ENCODE results near the gene PRMT2. TPM values are rescaled to one million over a fixed set of nuclear protein-coding genes. Genes with fewer than 3 reads are reported as not detected.

PRMT2 gene
- total RNA-seq, 2 experiments from 2014 or later, result 60.9 to 74.1 TPM

GRCh38 chr21:46604975-46605766 lies 30.3 kb upstream of the PRMT2 start, which contains the start of gene S100B:
TSS of gene S100B (minus strand) at chr21:46605082. CDS start at chr21:46602415, 2,667 bp downstream.
- no peak within 1 kb of the TSS for H3K4me3 Mint-ChIP-seq
- intact Hi-C loops (cut with DNase I, micrococcal nuclease), result no loop called here
- no peaks in the 10 kb centered on the region for H3K27me3 Mint-ChIP-seq
- peak; percentile 18 for ATAC-seq
- CTCF ChIA-PET, result interaction anchor here (0.6 kb wide), 1 partner anchor 85 kb away, joined by 4 read pairs; no protein-coding TSS in a partner anchor
- DNase-seq, result no peak
- POLR2A ChIA-PET, result interaction anchor here (0.5 kb wide), 1 partner anchor 304 kb away, joined by 4 read pairs; no protein-coding TSS in a partner anchor
- no peaks in the 10 kb centered on the region for H3K9me3 Mint-ChIP-seq (ENCODE audit: low read depth)
- peak within 1 kb of the TSS; percentile 64 for H3K27ac Mint-ChIP-seq
- peaks cover 31% of the 10 kb centered on the region for H3K4me1 Mint-ChIP-seq
- no peaks in the 10 kb centered on the region for H3K36me3 Mint-ChIP-seq (ENCODE audit: low read depth)

- CTCF ChIA-PET, result interaction anchor here (0.6 to 1.4 kb wide), 2 partner anchors 9 to 86 kb away, joined by 4 read pairs; no protein-coding TSS in a partner anchor
- Mint-ChIP-seq H3K4me1 (peaks cover 31% of the 10 kb centered on the region), H3K27me3 (no peaks in the 10 kb centered on the region), H3K4me3 (no peak overlapping the region), H3K27ac (peak overlapping the region; percentile 64), H3K9me3 (ENCODE audit: low read depth) (peaks cover 1% of the 10 kb centered on the region), H3K36me3 (ENCODE audit: low read depth) (no peaks in the 10 kb centered on the region)
- POLR2A ChIA-PET, result interaction anchor here (0.5 kb wide), 1 partner anchor 305 kb away, joined by 4 read pairs; no protein-coding TSS in a partner anchor
- intact Hi-C loops (cut with DNase I, micrococcal nuclease), result no loop called here
- DNase-seq (peak; percentile 55), ATAC-seq (peak; percentile 93)
Observed at GRCh38 chr21:46605767-46606426, 29.6 kb upstream of the PRMT2 start.

GRCh38 chr21:46606427-46606813 lies 29.1 kb upstream of the PRMT2 start:
- intact Hi-C loops (cut with DNase I, micrococcal nuclease), result no loop called here
- Mint-ChIP-seq H3K4me1 (peaks cover 31% of the 10 kb centered on the region), H3K27me3 (no peaks in the 10 kb centered on the region), H3K9me3 (ENCODE audit: low read depth) (peaks cover 2% of the 10 kb centered on the region), H3K27ac (no peak overlapping the region), H3K36me3 (ENCODE audit: low read depth) (no peaks in the 10 kb centered on the region), H3K4me3 (no peak overlapping the region)
- DNase-seq (no peak), ATAC-seq (peak; percentile 30)
- POLR2A ChIA-PET, result no interaction called here
- CTCF ChIA-PET, result interaction anchor here (1.4 kb wide), 1 partner anchor 9 kb away, joined by 4 read pairs; no protein-coding TSS in a partner anchor

- Mint-ChIP-seq H3K4me1 (peaks cover 31% of the 10 kb centered on the region), H3K36me3 (ENCODE audit: low read depth) (no peaks in the 10 kb centered on the region), H3K27ac (no peak overlapping the region), H3K27me3 (no peaks in the 10 kb centered on the region), H3K9me3 (ENCODE audit: low read depth) (peaks cover 2% of the 10 kb centered on the region), H3K4me3 (no peak overlapping the region)
- CTCF ChIA-PET, result interaction anchor here (1.0 to 1.3 kb wide), 3 partner anchors 10 to 14 kb away, joined by 3 to 6 read pairs (median 3); no protein-coding TSS in a partner anchor
- intact Hi-C loops (cut with DNase I, micrococcal nuclease), result no loop called here
- POLR2A ChIA-PET, result no interaction called here
- DNase-seq, result no peak
- no peak for ATAC-seq
Observed at GRCh38 chr21:46607636-46608035, 27.8 kb upstream of the PRMT2 start.

GRCh38 chr21:46608672-46609111 lies 26.8 kb upstream of the PRMT2 start:
- Mint-ChIP-seq H3K4me3 (no peak overlapping the region), H3K4me1 (peaks cover 31% of the 10 kb centered on the region), H3K27me3 (no peaks in the 10 kb centered on the region), H3K9me3 (ENCODE audit: low read depth) (peaks cover 2% of the 10 kb centered on the region), H3K27ac (no peak overlapping the region), H3K36me3 (ENCODE audit: low read depth) (no peaks in the 10 kb centered on the region)
- ATAC-seq (no peak), DNase-seq (no peak)
- CTCF ChIA-PET, result interaction anchor here (1.0 to 1.3 kb wide), 2 partner anchors 13 to 14 kb away, joined by 3 to 6 read pairs; no protein-coding TSS in a partner anchor
- intact Hi-C loops (cut with DNase I, micrococcal nuclease), result no loop called here
- POLR2A ChIA-PET, result no interaction called here

DNA sequence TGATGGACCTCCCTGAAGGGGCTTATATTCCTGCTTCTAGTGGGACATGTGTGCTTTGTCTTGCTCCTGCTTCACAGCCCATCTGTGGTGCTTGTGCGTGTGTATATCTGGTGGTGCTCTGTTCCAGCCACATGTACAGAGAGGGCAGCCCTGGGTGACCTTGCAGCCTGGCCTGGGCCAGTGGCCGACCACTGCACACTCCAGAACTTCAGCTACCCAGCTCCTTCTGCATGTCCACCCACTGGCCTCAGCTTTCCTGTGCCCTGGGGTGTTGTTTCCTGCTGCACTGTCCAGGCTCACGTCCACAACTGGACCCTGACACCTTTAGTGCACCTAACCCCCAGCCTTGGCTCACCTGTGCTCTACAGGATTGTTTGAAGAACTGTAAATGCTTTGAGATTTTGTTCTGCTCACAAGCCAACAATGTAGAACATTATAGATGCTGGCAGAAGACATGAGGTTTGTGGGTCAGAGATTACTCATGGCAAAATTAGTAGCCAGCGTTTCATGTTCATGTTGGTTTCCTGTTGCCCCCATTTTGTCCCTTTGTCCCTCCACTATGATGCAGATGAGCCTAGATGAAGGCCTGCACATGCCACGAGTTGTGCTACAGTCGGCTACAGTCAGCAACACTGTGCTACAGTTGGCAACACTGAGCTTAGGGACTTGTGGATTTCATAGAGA lies 25.3 kb upstream of the PRMT2 start:
- no peak overlapping the region for H3K27ac Mint-ChIP-seq
- peaks cover 2% of the 10 kb centered on the region for H3K9me3 Mint-ChIP-seq (ENCODE audit: low read depth)
- intact Hi-C loops (cut with DNase I, micrococcal nuclease), result no loop called here
- ATAC-seq (no peak), DNase-seq (no peak)
- H3K27me3 Mint-ChIP-seq, result no peaks in the 10 kb centered on the region
- H3K36me3 Mint-ChIP-seq (ENCODE audit: low read depth), result no peaks in the 10 kb centered on the region
- H3K4me3 Mint-ChIP-seq, result no peak overlapping the region
- peaks cover 27% of the 10 kb centered on the region for H3K4me1 Mint-ChIP-seq
- POLR2A ChIA-PET, result no interaction called here
- CTCF ChIA-PET, result no interaction called here

GRCh38 chr21:46613391-46613790 lies 22.1 kb upstream of the PRMT2 start:
- H3K9me3 Mint-ChIP-seq (ENCODE audit: low read depth), result peaks cover 2% of the 10 kb centered on the region
- DNase-seq (no peak), ATAC-seq (no peak)
- no peak overlapping the region for H3K4me3 Mint-ChIP-seq
- intact Hi-C loops (cut with DNase I, micrococcal nuclease), result no loop called here
- H3K27ac Mint-ChIP-seq, result no peak overlapping the region
- H3K4me1 Mint-ChIP-seq, result peaks cover 7% of the 10 kb centered on the region
- no peaks in the 10 kb centered on the region for H3K36me3 Mint-ChIP-seq (ENCODE audit: low read depth)
- no peaks in the 10 kb centered on the region for H3K27me3 Mint-ChIP-seq
- ChIA-PET CTCF (no interaction called here), POLR2A (no interaction called here)

- no peak overlapping the region for H3K27ac Mint-ChIP-seq
- CTCF ChIA-PET, result interaction anchor here (0.6 kb wide), 1 partner anchor 49 kb away, joined by 3 read pairs; no protein-coding TSS in a partner anchor
- no peaks in the 10 kb centered on the region for H3K36me3 Mint-ChIP-seq (ENCODE audit: low read depth)
- ATAC-seq, result no peak
- no peak overlapping the region for H3K4me3 Mint-ChIP-seq
- POLR2A ChIA-PET, result no interaction called here
- intact Hi-C loops (cut with DNase I, micrococcal nuclease), result no loop called here
- H3K4me1 Mint-ChIP-seq, result peaks cover 19% of the 10 kb centered on the region
- no peak for DNase-seq
- H3K27me3 Mint-ChIP-seq, result no peaks in the 10 kb centered on the region
- no peaks in the 10 kb centered on the region for H3K9me3 Mint-ChIP-seq (ENCODE audit: low read depth)
Observed at GRCh38 chr21:46616050-46616449, 19.4 kb upstream of the PRMT2 start.

DNA sequence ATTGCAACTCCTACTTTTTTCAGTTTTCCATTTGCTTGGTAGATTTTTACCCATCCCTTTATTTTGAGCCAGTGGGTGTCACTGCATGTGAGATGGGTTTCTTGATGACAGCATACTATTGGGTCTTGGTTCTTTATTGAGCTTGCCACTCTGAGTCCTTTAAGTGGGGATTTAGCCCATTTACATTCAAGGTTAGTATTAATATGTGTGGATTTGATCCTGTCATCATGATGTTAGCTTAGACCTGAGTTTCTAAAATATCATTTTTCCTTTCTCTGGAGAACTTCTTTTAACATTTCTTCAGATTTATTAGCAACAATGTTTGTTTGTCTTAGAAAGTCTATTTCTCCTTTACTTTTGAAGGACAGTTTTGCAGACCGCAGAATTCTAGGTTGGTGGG lies 18.8 kb upstream of the PRMT2 start:
- peaks cover 25% of the 10 kb centered on the region for H3K4me1 Mint-ChIP-seq
- intact Hi-C loops (cut with DNase I, micrococcal nuclease), result no loop called here
- CTCF ChIA-PET, result no interaction called here

GRCh38 chr21:46617267-46618051 lies 18.0 kb upstream of the PRMT2 start:
- ChIA-PET POLR2A (no interaction called here), CTCF (interaction anchor here (1.0 kb wide), 1 partner anchor 10 kb away, joined by 3 read pairs; no protein-coding TSS in a partner anchor)
- no peaks in the 10 kb centered on the region for H3K27me3 Mint-ChIP-seq
- intact Hi-C loops (cut with DNase I, micrococcal nuclease), result no loop called here
- no peak for DNase-seq
- H3K36me3 Mint-ChIP-seq (ENCODE audit: low read depth), result peaks cover 2% of the 10 kb centered on the region
- no peaks in the 10 kb centered on the region for H3K9me3 Mint-ChIP-seq (ENCODE audit: low read depth)
- H3K27ac Mint-ChIP-seq, result no peak overlapping the region
- H3K4me1 Mint-ChIP-seq, result peaks cover 33% of the 10 kb centered on the region
- no peak overlapping the region for H3K4me3 Mint-ChIP-seq
- no peak for ATAC-seq

More for the DNA sequence above, 18.8 kb upstream of the PRMT2 start:
- no peak overlapping the region for H3K27ac Mint-ChIP-seq
- POLR2A ChIA-PET, result no interaction called here
- peaks cover 2% of the 10 kb centered on the region for H3K36me3 Mint-ChIP-seq (ENCODE audit: low read depth)
- H3K4me3 Mint-ChIP-seq, result no peak overlapping the region
- no peaks in the 10 kb centered on the region for H3K27me3 Mint-ChIP-seq
- DNase-seq (no peak), ATAC-seq (no peak)
- H3K9me3 Mint-ChIP-seq (ENCODE audit: low read depth), result no peaks in the 10 kb centered on the region
